CD4-positive, alpha-beta T cell (primary cell): ENCODE results near the gene ZMYM5. TPM values are rescaled to one million over a fixed set of nuclear protein-coding genes. Genes with fewer than 3 reads are reported as not detected.

Experiments used
- ATAC-seq: fragments of 200-7000 bp; cut with Tn5 transposase; one replicate; pipeline ENCODE4 v1.10.0; 2022; ENCODE audit warnings: mild to moderate bottlenecking; ENCODE audit not compliant: poor library complexity
- CTCF ChIA-PET: fragments of 350-600 bp; sonication (Branson Sonifier 250); formaldehyde crosslinking; loops from one replicate; lab custom pipeline; 2021; ENCODE audit warnings: antibody characterized with exemption, inconsistent platforms; lab: Charles Lee
- POLR2A ChIA-PET: fragments of 350-600 bp; sonication (Branson Sonifier 250); formaldehyde crosslinking; loops from one replicate; lab custom pipeline; 2021; ENCODE audit warnings: antibody characterized with exemption, inconsistent platforms; lab: Charles Lee
- DNase-seq, 14 experiments: peaks; one replicate each; pipeline ENCODE4 v3.0.0-alpha.2; 2013 to 2020; ENCODE audit warnings: mixed read lengths in 2 of 14
- H3K27ac ChIP-seq, 2 donors: one replicate each; pipeline versions ENCODE4 v1.5.1 to v1.7.0; 2013; ENCODE audit warnings: low read length in 2 of 2, low read depth in 1 of 2, mild to moderate bottlenecking in 1 of 2
- H3K27me3 ChIP-seq, 2 experiments: 1 replicate in 1 of 2; 2 replicates in 1 of 2; pipeline versions ENCODE4 v1.6.1 to v1.7.0; 2013; ENCODE audit warnings: low read length in 2 of 2, control low read depth in 1 of 2, mild to moderate bottlenecking in 1 of 2, moderate library complexity in 1 of 2; ENCODE audit not compliant: insufficient read depth in 2 of 2, control insufficient read depth in 1 of 2
- H3K36me3 ChIP-seq: one replicate; pipeline ENCODE4 v1.6.1; 2013; ENCODE audit warnings: low read length, control low read depth; ENCODE audit not compliant: insufficient read depth
- H3K4me1 ChIP-seq: one replicate; pipeline ENCODE4 v1.6.1; 2013; ENCODE audit warnings: low read length, control low read depth; ENCODE audit not compliant: insufficient read depth
- H3K4me3 ChIP-seq: one replicate; pipeline ENCODE4 v1.5.1; 2013; ENCODE audit warnings: mild to moderate bottlenecking, low read length, moderate library complexity
- H3K9me3 ChIP-seq, 2 experiments: 1 replicate in 1 of 2; 2 replicates in 1 of 2; pipeline versions ENCODE4 v1.6.1 to v1.7.0; 2013; ENCODE audit warnings: low read length in 2 of 2, mild to moderate bottlenecking in 2 of 2, control low read depth in 1 of 2, moderate library complexity in 1 of 2; ENCODE audit not compliant: control insufficient read depth in 1 of 2, insufficient read depth in 1 of 2
- H3K27ac Mint-ChIP-seq: one replicate; pipeline ENCODE4 v1.8.0; 2020; ENCODE audit warnings: mixed read lengths
- H3K27me3 Mint-ChIP-seq: one replicate; pipeline ENCODE4 v1.8.0; 2021; ENCODE audit warnings: mixed read lengths
- H3K36me3 Mint-ChIP-seq: one replicate; pipeline ENCODE4 v1.8.0; 2021; ENCODE audit warnings: low read depth, mixed read lengths
- H3K4me1 Mint-ChIP-seq: one replicate; pipeline ENCODE4 v1.8.0; 2021; ENCODE audit warnings: low read depth, mixed read lengths
- H3K4me3 Mint-ChIP-seq: one replicate; pipeline ENCODE4 v1.8.0; 2020; ENCODE audit warnings: mild to moderate bottlenecking, mixed read lengths
- H3K9me3 Mint-ChIP-seq: one replicate; pipeline ENCODE4 v1.8.0; 2020; ENCODE audit warnings: mixed read lengths
- CTCF ChIP-seq: fragments of 200-600 bp; IDR thresholded peaks from one replicate; pipeline ENCODE4 v1.8.0; 2022; ENCODE audit warnings: antibody characterized with exemption, mild to moderate bottlenecking
- intact Hi-C, 2 experiments: fragments of 100-400 bp; cut with DNase I in 1 of 2; cut with micrococcal nuclease in 1 of 2; formaldehyde crosslinking; loops; one replicate each; pipeline versions ENCODE4 v1.15.1 to v1.9.0; 2023 to 2025; cut with DNase I, micrococcal nuclease
- total RNA-seq, 174 experiments: library from RNA in 2 of 174; stranded (reverse) in 2 of 174; gene quantifications; one replicate each; pipeline ENCODE4 v1.2.3 and lab custom pipeline; 2021 to 2026

The ZMYM5 gene
- total RNA-seq, 2 experiments from 2014 or later = 29.2 to 32.1 TPM

- CTCF ChIA-PET = interaction anchor here (1.3 kb wide), 1 partner anchor 87 kb away, joined by 3 read pairs; no protein-coding TSS in a partner anchor
- Histone ChIP-seq H3K27me3 (no peaks in the 10 kb centered on the region), H3K36me3 (peaks cover 8% of the 10 kb centered on the region), H3K9me3 (no peaks in the 10 kb centered on the region), H3K4me3 (peak overlapping the region; percentile 84), H3K27ac (peak overlapping the region; percentile 84 to 92), H3K4me1 (peaks cover 37% of the 10 kb centered on the region)
- H3K9me3 Mint-ChIP-seq = no peaks in the 10 kb centered on the region
- peak; percentile 2 for ATAC-seq
- peak overlapping the region; percentile 91 for H3K27ac Mint-ChIP-seq
- H3K4me3 Mint-ChIP-seq = peak overlapping the region; percentile 98
- POLR2A ChIA-PET = interaction anchor here (1.2 to 5.7 kb wide), 14 partner anchors 10 to 1741 kb away, joined by 3 to 74 read pairs (median 7); partner anchors contain the start of genes MICU2, MPHOSPH8, PSPC1 and ZDHHC20
- TF ChIP-seq CTCF = no peak
- peaks cover 43% of the 10 kb centered on the region for H3K36me3 Mint-ChIP-seq
- intact Hi-C loops = loop anchor here (1.0 to 10.0 kb wide), 7 partner anchors 80 to 1740 kb away; partner anchors contain the start of genes MPHOSPH8 (in 2 of the 2), EEF1AKMT1 (in 1 of the 2), MICU2 (in 1 of the 2) and PSPC1 (in 1 of the 2)
- H3K4me1 Mint-ChIP-seq = peaks cover 39% of the 10 kb centered on the region
- DNase-seq = peak; percentile 11 to 73 (median 36)
- no peaks in the 10 kb centered on the region for H3K27me3 Mint-ChIP-seq
Observed at GRCh38 chr13:19862481-19863313, 752 bp downstream of the ZMYM5 start.

- CTCF ChIA-PET = interaction anchor here (1.3 to 1.6 kb wide), 2 partner anchors 88 to 98 kb away, joined by 3 to 8 read pairs; no protein-coding TSS in a partner anchor
- peak overlapping the region; percentile 98 for H3K4me3 Mint-ChIP-seq
- no peaks in the 10 kb centered on the region for H3K9me3 ChIP-seq
- peaks cover 13% of the 10 kb centered on the region for H3K36me3 ChIP-seq
- H3K27ac ChIP-seq = peak overlapping the region in 1 of 2 donors; percentile 84
- H3K27ac Mint-ChIP-seq = peak overlapping the region; percentile 91
- H3K4me1 Mint-ChIP-seq = peaks cover 45% of the 10 kb centered on the region
- peak overlapping the region; percentile 84 for H3K4me3 ChIP-seq
- no peak for TF ChIP-seq CTCF
- no peaks in the 10 kb centered on the region for H3K9me3 Mint-ChIP-seq
- H3K27me3 Mint-ChIP-seq = no peaks in the 10 kb centered on the region
- POLR2A ChIA-PET = interaction anchor here (0.7 to 5.7 kb wide), 9 partner anchors 11 to 228 kb away, joined by 3 to 74 read pairs (median 5); partner anchors contain the start of genes MPHOSPH8 and PSPC1
- no peaks in the 10 kb centered on the region for H3K27me3 ChIP-seq
- peaks cover 51% of the 10 kb centered on the region for H3K36me3 Mint-ChIP-seq
- intact Hi-C loops = loop anchor here (2.0 to 10.0 kb wide), 7 partner anchors 21 to 1741 kb away; partner anchors contain the start of genes MPHOSPH8 (in 2 of the 2), EEF1AKMT1 (in 1 of the 2), MICU2 (in 1 of the 2) and PSPC1 (in 1 of the 2)
- DNase-seq (peak in 1 of 14 experiments; percentile 4), ATAC-seq (no peak)
- peaks cover 42% of the 10 kb centered on the region for H3K4me1 ChIP-seq
Observed at GRCh38 chr13:19861762-19862161, 1.7 kb downstream of the ZMYM5 start.
